ENCODE measurements around the gene PCDHGB1.
"Not testable (repeated sequence)": the region's sequence is repeated elsewhere in the genome, so short reads cannot be mapped to it uniquely, and the experiment has no call there.

- not testable (repeated sequence) for TF ChIP-seq CTCF (IDR thresholded peaks at IDR 0.05; ENCODE audit: borderline replicate concordance, extremely low read depth, low read length, poor library complexity, severe bottlenecking); EZH2 (IDR thresholded peaks at IDR 0.05; ENCODE audit: borderline replicate concordance, low read depth, low read length, severe bottlenecking)
These were observed 3.9 kb upstream of the PCDHGB1 start for GRCh38 chr5:141346017-141346416.

All from DND-41 (cell line).